ENCODE results near the gene PTCD1. TPM values are rescaled to one million over a fixed set of nuclear protein-coding genes. Genes with fewer than 3 reads are reported as not detected.

Gene PTCD1
- total RNA-seq, 1 donor, result 8.9 TPM

GRCh38 chr7:99409806-99410205, 28.8 kb downstream of the PTCD1 start:
- DNase-seq (ENCODE audit: low read depth in 2 of 3, low spot score in 2 of 3), result no peak

- DNase-seq (ENCODE audit: low read depth in 2 of 3, low spot score in 2 of 3), result peak in 1 of 3 donors; percentile 49
Observed at GRCh38 chr7:99409192-99409572, 29.4 kb downstream of the PTCD1 start.

- peak; percentile 94 to 99 (median 96) for DNase-seq (ENCODE audit: low read depth in 2 of 3, low spot score in 2 of 3)
Observed at GRCh38 chr7:99408379-99409191, 30.0 kb downstream of the PTCD1 start, which contains the start of the genes BUD31 and PDAP1. Gene BUD31 (plus strand): TSS chr7:99408969. CDS start chr7:99411093, 2,124 bp downstream. Gene PDAP1 (minus strand): TSS chr7:99408597. CDS start chr7:99408548, 49 bp downstream.

GRCh38 chr7:99407872-99408378, 30.7 kb downstream of the PTCD1 start:
- DNase-seq (ENCODE audit: low read depth in 2 of 3, low spot score in 2 of 3), result peak in 2 of 3 donors; percentile 28 to 37

GRCh38 chr7:99406557-99406956, 32.0 kb downstream of the PTCD1 start:
- DNase-seq (ENCODE audit: low read depth in 2 of 3, low spot score in 2 of 3), result no peak

GRCh38 chr7:99404977-99405320, 33.6 kb downstream of the PTCD1 start:
- DNase-seq (ENCODE audit: low read depth in 2 of 3, low spot score in 2 of 3), result no peak

GRCh38 chr7:99404235-99404976, 34.2 kb downstream of the PTCD1 start:
- no peak for DNase-seq (ENCODE audit: low read depth in 2 of 3, low spot score in 2 of 3)

- DNase-seq (ENCODE audit: low read depth in 2 of 3, low spot score in 2 of 3), result no peak
Observed at GRCh38 chr7:99403764-99404163, 34.8 kb downstream of the PTCD1 start.

GRCh38 chr7:99402854-99403253, 35.7 kb downstream of the PTCD1 start:
- DNase-seq (ENCODE audit: low read depth in 2 of 3, low spot score in 2 of 3), result no peak

- DNase-seq (ENCODE audit: low read depth in 2 of 3, low spot score in 2 of 3), result no peak
Observed at GRCh38 chr7:99399597-99399996, 39.0 kb downstream of the PTCD1 start.

GRCh38 chr7:99398891-99399445, 39.6 kb downstream of the PTCD1 start:
- DNase-seq (ENCODE audit: low read depth in 2 of 3, low spot score in 2 of 3), result no peak

- no peak for DNase-seq (ENCODE audit: low read depth in 2 of 3, low spot score in 2 of 3)
Observed at GRCh38 chr7:99397297-99397983, 41.2 kb downstream of the PTCD1 start.

- DNase-seq (ENCODE audit: low read depth in 2 of 3, low spot score in 2 of 3), result no peak
Observed at GRCh38 chr7:99396418-99397296, 41.9 kb downstream of the PTCD1 start.

GRCh38 chr7:99395616-99396327, 42.8 kb downstream of the PTCD1 start:
- DNase-seq (ENCODE audit: low read depth in 2 of 3, low spot score in 2 of 3), result no peak

- no peak for DNase-seq (ENCODE audit: low read depth in 2 of 3, low spot score in 2 of 3)
Observed at GRCh38 chr7:99394188-99394502, 44.5 kb downstream of the PTCD1 start.

- DNase-seq (ENCODE audit: low read depth in 2 of 3, low spot score in 2 of 3), result no peak
Observed at GRCh38 chr7:99393355-99394187, 45.0 kb downstream of the PTCD1 start.

- peak; percentile 70 to 79 (median 79) for DNase-seq (ENCODE audit: low read depth in 2 of 3, low spot score in 2 of 3)
Observed at GRCh38 chr7:99392659-99393354, 45.8 kb downstream of the PTCD1 start.

- no peak for DNase-seq (ENCODE audit: low read depth in 2 of 3, low spot score in 2 of 3)
Observed at GRCh38 chr7:99392046-99392445, 46.6 kb downstream of the PTCD1 start.
